IMR-90 (cell line): ENCODE measurements around the gene TMEM248. TPM values are rescaled to one million over a fixed set of nuclear protein-coding genes. Genes with fewer than 3 reads are reported as not detected.
"Not testable (repeated sequence)": the region's sequence is repeated elsewhere in the genome, so short reads cannot be mapped to it uniquely, and the experiment has no call there.

ENCODE experiments used
- ATAC-seq: fragments of 200-7000 bp; cut with Tn5 transposase; 2 replicates; pipeline ENCODE4 v1.9.1; 2020; ENCODE audit warnings: low read depth, mild to moderate bottlenecking, moderate library complexity
- BruUV-seq: library from RNA; stranded (reverse); fragments of 400-500 nt; replicated peaks from 2 replicates; lab custom pipeline; 2021; lab: Mats Ljungman, UMichigan
- CTCF ChIA-PET: fragments of 300-600 bp; formaldehyde crosslinking; extraction: SDS; loops from one replicate; lab custom pipeline; 2021; ENCODE audit warnings: antibody characterized with exemption; lab: Yijun Ruan, JAX
- POLR2A ChIA-PET: fragments of 300-600 bp; sonication (Branson Sonifier 250); formaldehyde crosslinking; loops from one replicate; lab custom pipeline; 2022; ENCODE audit warnings: antibody characterized with exemption; ENCODE audit not compliant: unreplicated experiment; lab: Charles Lee
- DNase-seq: peaks from one replicate; pipeline ENCODE4 v3.0.0; 2013
- H2AFZ ChIP-seq: replicated peaks from 2 replicates; pipeline ENCODE3; 2013; ENCODE audit warnings: low read length, mild to moderate bottlenecking; ENCODE audit not compliant: poor library complexity
- H2AK5ac ChIP-seq: 2 replicates; pipeline ENCODE4 v1.6.1; 2013; ENCODE audit warnings: low read depth, low read length, inconsistent platforms
- H2AK9ac ChIP-seq: replicated peaks from 2 replicates; pipeline ENCODE3; 2013; ENCODE audit warnings: mild to moderate bottlenecking, low read depth, low read length, moderate library complexity; ENCODE audit not compliant: poor library complexity
- H2BK120ac ChIP-seq: 2 replicates; pipeline ENCODE4 v1.6.1; 2013; ENCODE audit warnings: low read depth, low read length, inconsistent platforms
- H2BK15ac ChIP-seq: 3 replicates; pipeline ENCODE4 v1.6.1; 2013; ENCODE audit warnings: low read depth, low read length, inconsistent platforms
- H2BK20ac ChIP-seq: 2 replicates; pipeline ENCODE4 v1.6.1; 2013; ENCODE audit warnings: low read depth, mild to moderate bottlenecking, inconsistent platforms, low read length, moderate library complexity
- H2BK5ac ChIP-seq: 2 replicates; pipeline ENCODE4 v1.6.1; 2013; ENCODE audit warnings: mild to moderate bottlenecking, low read depth, low read length, inconsistent platforms; ENCODE audit not compliant: poor library complexity, severe bottlenecking
- H3K14ac ChIP-seq: replicated peaks from 2 replicates; pipeline ENCODE4 v1.6.1; 2013; ENCODE audit warnings: low read depth, low read length, inconsistent platforms
- H3K18ac ChIP-seq: 2 replicates; pipeline ENCODE4 v1.6.1; 2013; ENCODE audit warnings: low read depth, low read length, control low read depth
- H3K23ac ChIP-seq: 2 replicates; pipeline ENCODE4 v1.6.1; 2013; ENCODE audit warnings: low read depth, low read length, inconsistent platforms
- H3K27ac ChIP-seq: 2 replicates; pipeline ENCODE4 v1.5.1; 2013; ENCODE audit warnings: mild to moderate bottlenecking, control low read depth, low read length; ENCODE audit not compliant: insufficient read depth
- H3K27me3 ChIP-seq: 2 replicates; pipeline ENCODE4 v1.6.1; 2013; ENCODE audit warnings: low read length; ENCODE audit not compliant: control insufficient read depth, insufficient read depth
- H3K36me3 ChIP-seq: 2 replicates; pipeline ENCODE4 v1.6.1; 2013; ENCODE audit warnings: low read length, mixed read lengths; ENCODE audit not compliant: control insufficient read depth, insufficient read depth
- H3K4ac ChIP-seq: 2 replicates; pipeline ENCODE4 v1.6.1; 2013; ENCODE audit warnings: low read depth, low read length, inconsistent platforms
- H3K4me1 ChIP-seq: 2 replicates; pipeline ENCODE4 v1.6.1; 2013; ENCODE audit warnings: low read length, mixed read lengths; ENCODE audit not compliant: control insufficient read depth, insufficient read depth
- H3K4me2 ChIP-seq: 2 replicates; pipeline ENCODE4 v1.6.1; 2013; ENCODE audit warnings: low read depth, mild to moderate bottlenecking, control low read depth, low read length, moderate library complexity
- H3K4me3 ChIP-seq: 2 replicates; pipeline ENCODE4 v1.5.1; 2013; ENCODE audit warnings: low read depth, mild to moderate bottlenecking, control low read depth, low read length, moderate library complexity; ENCODE audit not compliant: insufficient read depth
- H3K56ac ChIP-seq: 2 replicates; pipeline ENCODE4 v1.6.1; 2013; ENCODE audit warnings: low read length, inconsistent platforms; ENCODE audit not compliant: insufficient read depth; ENCODE audit errors: extremely low read depth
- H3K79me1 ChIP-seq, 2 experiments: 2 replicates each; pipeline ENCODE4 v1.6.1; 2013; ENCODE audit warnings: low read length in 2 of 2, inconsistent platforms in 1 of 2, low read depth in 1 of 2
- H3K9ac ChIP-seq: 2 replicates; pipeline ENCODE4 v1.6.1; 2013; ENCODE audit warnings: low read depth, low read length, control low read depth
- H3K9me1 ChIP-seq: 2 replicates; pipeline ENCODE4 v1.6.1; 2013; ENCODE audit warnings: low read length, inconsistent platforms; ENCODE audit not compliant: insufficient read depth
- H3K9me3 ChIP-seq: 2 replicates; pipeline ENCODE4 v1.6.1; 2013; ENCODE audit warnings: low read length; ENCODE audit not compliant: control insufficient read depth, insufficient read depth
- H4K20me1 ChIP-seq: 2 replicates; pipeline ENCODE4 v1.6.1; 2013; ENCODE audit warnings: low read length, inconsistent platforms; ENCODE audit not compliant: insufficient read depth
- H4K5ac ChIP-seq: 2 replicates; pipeline ENCODE4 v1.6.1; 2013; ENCODE audit warnings: mild to moderate bottlenecking, low read depth, low read length, control low read depth
- H4K8ac ChIP-seq, 2 experiments: 2 replicates each; pipeline ENCODE4 v1.6.1; 2013; ENCODE audit warnings: low read depth in 2 of 2, low read length in 2 of 2, control low read depth in 1 of 2, inconsistent platforms in 1 of 2
- H4K91ac ChIP-seq: 2 replicates; pipeline ENCODE4 v1.6.1; 2013; ENCODE audit warnings: low read depth, low read length, inconsistent platforms; ENCODE audit not compliant: insufficient read depth
- WGBS, 2 experiments: methylation state at CpG; one replicate each; pipeline versions ENCODE4 v1.1.5 to v1.1.7; 2013; ENCODE audit warnings: missing lambda C conversion rate in 2 of 2; ENCODE audit not compliant: insufficient read length in 1 of 2; ENCODE audit errors: extremely low coverage in 2 of 2; 5-methylcytosine and 5-hydroxymethylcytosine counted together
- dilution Hi-C: fragments of 300-500 bp; cut with HindIII; formaldehyde crosslinking; loops from one replicate; pipeline ENCODE4 v1.14.3; 2018; ENCODE audit warnings: low sequenced_read_pairs; ENCODE audit not compliant: unreplicated experiment
- in situ Hi-C: fragments of 300-500 bp; cut with MboI; formaldehyde crosslinking; loops from 3 replicates; pipeline ENCODE4 v1.14.3; 2019; ENCODE audit warnings: low sequenced_read_pairs, inconsistent platforms, mixed read lengths
- intact Hi-C: fragments of 100-400 bp; cut with micrococcal nuclease; formaldehyde crosslinking; loops from 2 replicates; pipeline ENCODE4 v1.10.0; 2022
- polyA plus RNA-seq, 3 experiments: library from polyadenylated mRNA; depleted of rRNA; stranded (reverse); fragments of >200 nt; gene quantifications; 2 replicates each; pipeline ENCODE4 v1.2.3, GENCODE V29; 2012; ENCODE audit warnings: low replicate concordance in 1 of 3
- total RNA-seq: library from RNA; depleted of rRNA; stranded (reverse); fragments of >200 nt; gene quantifications from 2 replicates; pipeline ENCODE4 v1.2.3, GENCODE V29; 2012

Gene TMEM248
- total and polyA plus RNA-seq, 2 of the 4 experiments (the other 2 are of a cell fraction) = 103 to 175 TPM

GRCh38 chr7:66917904-66918303, 3.1 kb upstream of the TMEM248 start:
- CTCF ChIA-PET, BruUV-seq, dilution Hi-C loops: not testable (repeated sequence)

More at GRCh38 chr7:66917904-66918303, 3.1 kb upstream of the TMEM248 start:
- H3K14ac ChIP-seq, H3K56ac ChIP-seq, H2AK5ac ChIP-seq, H4K8ac ChIP-seq, H3K9me1 ChIP-seq, H3K23ac ChIP-seq, H2AFZ ChIP-seq, ATAC-seq, H2BK120ac ChIP-seq, DNase-seq, H3K4me3 ChIP-seq, H3K4me2 ChIP-seq, H3K36me3 ChIP-seq, H2BK15ac ChIP-seq, H3K4me1 ChIP-seq, H3K9me3 ChIP-seq, H4K20me1 ChIP-seq, H2BK5ac ChIP-seq, H2BK20ac ChIP-seq, H3K4ac ChIP-seq, H3K27me3 ChIP-seq, H4K5ac ChIP-seq, H4K91ac ChIP-seq, intact Hi-C loops, H3K9ac ChIP-seq, H3K18ac ChIP-seq, H2AK9ac ChIP-seq, in situ Hi-C loops, H3K27ac ChIP-seq: not testable (repeated sequence)
- POLR2A ChIA-PET = interaction anchor here (0.7 kb wide), 1 partner anchor 1049 kb away, joined by 3 read pairs; no protein-coding TSS in a partner anchor
- peaks cover 0 to 15% of the 10 kb centered on the region in 2 experiments; a peak in 3 of 4 replicates for H3K79me1 ChIP-seq
- WGBS, 2 experiments = no CpG with 5 or more reads among the region's 7 CpGs
